Activated CD4-positive, CD25-positive, alpha-beta regulatory T cell treated with anti-CD3 and anti-CD28 coated beads, Interleukin-2, amount 50 U/mL, for 72 hours (primary cell): ENCODE data around the gene MAS1.
"Not testable (repeated sequence)": the region's sequence is repeated elsewhere in the genome, so short reads cannot be mapped to it uniquely, and the experiment has no call there.

Source experiments
- DNase-seq: peaks from one replicate; pipeline ENCODE4 v3.0.0; 2021

Gene MAS1

DNA sequence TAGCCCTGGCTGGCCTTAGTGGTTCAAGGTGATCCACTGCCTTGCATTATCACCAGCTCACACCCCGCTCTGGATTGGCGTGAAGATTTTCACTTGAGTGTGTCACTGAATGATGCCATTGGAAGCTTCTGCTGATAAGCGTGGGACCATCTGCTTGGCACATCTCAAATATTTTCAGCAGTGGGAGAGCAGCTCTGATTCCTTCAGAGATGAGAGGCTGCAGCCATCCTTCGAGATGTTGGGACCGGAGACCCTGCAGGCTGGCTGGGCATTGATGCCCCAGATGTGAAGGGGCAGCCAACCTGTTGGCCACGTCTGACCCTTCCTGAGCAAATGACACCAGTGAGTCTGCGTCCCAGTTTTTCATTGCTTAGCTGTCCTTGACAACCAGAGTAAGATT is at the start of gene MAS1:
TSS of gene MAS1 (plus strand) at position 197 of the 400 bp plus-strand sequence. CDS start 15,968 bp downstream, outside the sequence.
- no peak for DNase-seq

DNA sequence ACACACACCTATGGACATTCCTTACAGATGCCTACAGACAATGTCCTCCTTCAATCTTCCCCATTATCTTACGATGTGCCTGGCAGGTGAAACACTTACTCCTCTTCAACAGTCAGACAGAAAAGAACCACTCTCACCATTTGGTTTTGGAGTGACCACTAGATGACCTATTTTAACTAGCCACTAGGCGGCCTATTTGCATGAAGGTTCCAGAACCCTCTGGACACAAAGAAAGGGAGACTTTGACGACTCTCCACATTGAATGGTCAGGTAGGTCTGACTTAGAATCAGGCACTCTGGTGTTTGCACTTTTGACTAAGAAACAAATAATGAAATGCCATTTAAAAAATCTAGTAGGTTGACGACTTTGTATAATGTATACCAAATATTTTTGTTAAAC is 48.8 kb upstream of the MAS1 start:
- no peak for DNase-seq

DNA sequence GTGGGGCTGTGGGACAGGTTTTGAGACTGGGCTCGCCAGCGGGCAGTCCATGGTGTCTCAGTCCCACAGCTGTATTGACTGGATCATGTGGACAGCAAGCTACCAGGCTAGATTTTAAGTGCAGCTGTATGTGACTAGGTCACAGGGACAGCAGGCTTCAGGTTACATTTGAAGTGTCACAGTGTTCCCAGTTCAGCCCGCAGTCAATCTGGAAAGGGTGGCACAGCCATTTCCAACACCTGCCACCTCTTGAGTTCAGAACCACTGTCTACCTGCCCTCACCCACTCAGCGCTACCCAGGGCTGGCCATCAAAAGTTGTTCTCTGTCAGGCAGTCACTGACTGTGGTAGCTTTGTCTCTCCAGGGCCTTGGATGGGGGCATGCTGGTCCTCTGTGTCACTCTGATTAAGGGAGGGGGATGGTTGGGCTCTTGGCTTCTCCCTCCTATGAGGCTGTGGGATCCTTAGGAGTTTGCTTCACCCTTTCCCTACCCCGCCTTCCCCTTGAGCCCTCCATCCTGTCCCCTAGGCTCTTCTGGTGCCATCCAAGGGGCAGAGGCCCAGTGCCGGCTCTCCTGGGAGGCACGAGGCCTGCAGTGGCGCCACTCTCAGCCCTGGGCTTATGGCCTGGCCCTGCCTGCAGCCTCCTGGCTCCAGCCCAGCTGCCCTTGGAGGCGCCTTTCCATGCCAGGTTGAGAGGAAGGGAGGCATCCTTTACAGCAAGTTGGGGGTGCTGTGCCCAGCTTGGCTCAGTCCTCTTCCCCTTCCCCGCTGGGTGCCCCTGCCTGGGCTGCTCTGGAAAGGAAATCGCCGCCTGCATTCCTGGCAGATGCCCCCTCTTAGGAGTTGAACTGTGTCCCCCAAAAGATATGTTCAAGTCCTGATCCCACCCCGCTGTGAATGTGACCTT is 45.8 kb upstream of the MAS1 start:
- DNase-seq, result no peak

DNA sequence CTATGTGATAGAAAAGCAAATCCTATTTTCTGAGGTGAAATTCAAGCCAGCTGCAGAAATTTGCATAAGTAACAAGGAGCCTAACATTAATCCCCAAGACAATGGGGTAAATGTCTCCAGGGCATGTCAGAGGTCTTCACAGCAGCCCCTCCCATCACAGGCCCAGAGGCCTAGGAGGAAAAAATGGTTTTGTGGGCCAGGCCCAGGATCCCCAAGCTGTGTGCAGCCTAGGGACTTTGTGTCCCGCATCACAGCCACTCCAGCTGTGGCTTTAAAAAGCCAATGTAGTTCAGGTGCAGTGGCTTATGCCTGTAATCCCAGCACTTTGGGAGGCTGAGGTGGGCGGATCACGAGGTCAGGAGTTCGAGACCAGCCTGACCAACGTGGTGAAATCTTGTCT is 42.2 kb upstream of the MAS1 start:
- DNase-seq, result not testable (repeated sequence)

DNA sequence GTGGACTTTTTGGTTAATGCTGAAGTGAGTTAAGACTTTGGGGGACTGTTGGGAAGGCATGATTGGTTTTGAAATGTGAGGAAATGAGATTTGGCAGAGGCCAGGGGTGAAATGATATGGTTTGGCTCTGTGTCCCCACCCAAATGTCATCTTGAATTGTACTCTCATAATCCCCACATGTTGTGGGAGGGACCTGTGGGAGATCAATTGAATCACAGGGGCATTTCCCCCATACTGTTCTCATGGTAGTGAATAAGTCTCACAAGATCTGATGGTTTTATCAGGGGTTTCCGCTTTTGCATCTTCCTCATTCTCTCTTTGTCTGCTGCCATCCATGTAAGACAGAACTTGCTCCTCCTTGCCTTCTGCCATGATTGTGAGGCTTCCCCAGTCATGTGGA is 40.9 kb upstream of the MAS1 start:
- not testable (repeated sequence) for DNase-seq

DNA sequence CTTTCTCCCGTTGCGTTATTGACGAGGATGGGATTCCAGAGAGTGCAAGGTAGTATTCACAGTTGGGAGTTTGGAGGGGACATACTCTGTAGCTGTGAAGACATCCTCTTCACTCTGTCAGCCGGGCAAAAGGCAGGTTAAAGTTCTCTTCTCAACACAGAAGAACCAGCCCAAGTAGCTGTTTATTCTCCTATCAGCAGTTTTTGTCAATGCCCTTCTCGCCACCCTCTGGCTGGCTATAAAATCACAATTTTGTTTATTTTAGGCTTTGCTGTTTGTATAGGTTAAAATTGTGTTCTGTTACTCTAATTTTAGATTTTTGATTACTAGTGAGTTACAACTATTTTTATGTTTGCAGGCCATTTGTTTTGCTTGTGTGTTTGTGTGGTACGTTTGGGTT is 37.9 kb upstream of the MAS1 start:
- DNase-seq, result no peak

DNA sequence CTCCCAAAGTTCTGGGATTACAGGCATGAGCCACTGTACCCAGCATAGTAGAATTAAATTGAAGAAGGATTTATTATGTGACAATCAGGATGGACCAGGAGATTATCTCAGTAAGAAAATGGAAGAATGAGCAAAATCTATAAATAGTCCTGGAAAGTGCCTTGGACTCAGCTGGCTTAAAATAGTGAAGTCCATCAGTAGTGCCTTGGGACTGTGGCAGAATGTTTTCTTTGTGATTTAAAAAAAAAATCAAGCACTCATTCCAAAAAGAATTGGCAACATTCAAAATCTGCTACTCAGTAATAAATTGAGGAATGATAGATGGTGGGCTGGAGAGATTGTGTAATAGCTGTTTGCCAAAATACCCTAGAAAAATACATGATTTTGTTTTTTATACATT is 37.0 kb upstream of the MAS1 start:
- no peak for DNase-seq

DNA sequence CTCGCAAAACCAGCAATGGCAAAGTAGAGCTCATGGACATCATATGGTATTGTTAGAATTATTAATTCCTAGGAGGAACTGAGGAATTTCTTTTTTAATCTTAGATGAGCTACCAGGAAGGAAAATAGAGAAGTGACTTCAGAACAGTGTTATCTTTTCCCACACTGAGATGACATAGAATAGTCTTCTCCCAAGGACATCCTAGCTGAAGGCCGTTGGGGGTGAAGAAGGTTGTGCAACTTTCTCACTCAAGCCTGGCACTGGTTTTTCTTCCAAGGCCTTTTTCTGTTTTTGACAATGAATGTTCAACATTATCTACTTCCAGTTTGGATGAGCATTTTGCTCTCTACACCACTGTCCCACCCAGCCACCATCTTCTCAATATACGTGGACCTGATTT is 35.8 kb upstream of the MAS1 start:
- DNase-seq, result no peak

DNA sequence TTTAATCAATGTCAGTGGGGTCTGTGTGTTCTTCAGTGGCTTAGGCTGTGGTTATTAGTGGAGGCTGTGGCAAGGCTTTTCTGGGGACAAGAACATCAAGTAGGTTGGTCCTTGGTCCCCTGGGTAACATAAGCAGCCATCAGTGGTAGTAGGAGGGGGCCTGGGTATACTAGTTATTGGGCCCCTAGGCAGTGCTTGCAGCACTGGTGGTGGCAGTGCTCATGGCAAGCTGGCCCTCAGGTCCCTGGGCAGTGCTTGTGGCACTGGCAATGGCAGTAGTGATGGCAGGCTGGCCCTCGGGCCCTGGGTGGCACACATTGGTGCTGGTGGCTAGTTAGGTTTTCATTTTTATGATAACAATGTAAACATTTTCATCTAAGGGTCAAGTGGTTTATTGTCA is 32.5 kb upstream of the MAS1 start:
- no peak for DNase-seq

DNA sequence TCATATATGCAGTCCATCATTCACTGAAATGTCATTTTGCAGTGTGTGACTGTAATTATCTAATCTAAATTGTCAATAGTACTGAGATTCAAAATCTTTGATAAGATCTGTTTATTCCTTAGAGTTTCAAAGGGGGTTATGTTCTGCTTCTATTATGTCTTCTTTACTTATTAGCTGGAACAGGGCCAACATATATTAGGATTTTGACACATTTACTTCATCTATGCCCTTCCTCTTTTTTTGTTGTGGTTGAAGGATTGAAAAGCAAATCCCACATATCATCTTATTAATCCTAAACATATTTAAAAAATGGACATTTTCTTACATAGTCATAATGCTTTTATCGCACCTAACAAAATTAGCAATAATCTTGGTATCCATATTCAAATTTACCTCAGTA is 30.3 kb upstream of the MAS1 start:
- DNase-seq, result no peak

DNA sequence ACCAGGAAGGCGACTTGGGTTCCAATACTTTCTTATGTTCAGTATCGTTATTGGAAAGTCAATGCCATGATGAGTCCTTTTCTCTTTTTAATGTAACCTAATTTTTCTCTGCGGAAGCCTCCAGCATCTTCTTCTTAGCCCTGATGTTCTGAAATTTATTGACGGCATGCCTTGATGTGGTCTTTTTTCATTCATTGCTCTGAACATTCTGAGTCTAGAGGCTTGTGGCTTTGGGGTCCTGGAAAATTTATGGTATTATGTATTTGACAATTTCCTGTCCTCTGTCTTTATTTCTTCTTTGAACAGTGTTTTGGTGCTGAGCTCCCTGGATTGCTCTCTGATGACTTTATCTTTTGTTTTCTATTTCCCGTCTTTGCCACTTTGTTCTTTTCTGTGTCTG is 28.7 kb upstream of the MAS1 start:
- no peak for DNase-seq

DNA sequence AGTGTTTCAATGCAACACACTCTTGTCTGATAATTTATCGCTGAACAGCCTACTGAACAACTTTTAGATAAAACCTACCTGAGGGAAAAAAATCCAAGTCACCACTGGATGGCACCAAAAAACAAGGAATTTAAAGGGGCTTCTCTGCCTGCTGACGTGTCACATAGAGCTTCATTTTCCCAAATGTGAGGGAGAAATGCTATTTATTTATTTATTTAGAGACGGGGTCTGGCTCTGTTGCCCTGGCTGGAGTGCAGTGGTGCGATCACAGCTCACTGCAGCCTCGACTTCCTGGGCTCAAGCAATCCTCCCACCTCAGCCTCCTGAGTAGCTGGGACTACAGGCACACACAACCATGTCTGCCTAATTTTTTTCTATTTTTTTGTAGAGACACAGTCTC is 27.4 kb upstream of the MAS1 start:
- DNase-seq, result not testable (repeated sequence)

DNA sequence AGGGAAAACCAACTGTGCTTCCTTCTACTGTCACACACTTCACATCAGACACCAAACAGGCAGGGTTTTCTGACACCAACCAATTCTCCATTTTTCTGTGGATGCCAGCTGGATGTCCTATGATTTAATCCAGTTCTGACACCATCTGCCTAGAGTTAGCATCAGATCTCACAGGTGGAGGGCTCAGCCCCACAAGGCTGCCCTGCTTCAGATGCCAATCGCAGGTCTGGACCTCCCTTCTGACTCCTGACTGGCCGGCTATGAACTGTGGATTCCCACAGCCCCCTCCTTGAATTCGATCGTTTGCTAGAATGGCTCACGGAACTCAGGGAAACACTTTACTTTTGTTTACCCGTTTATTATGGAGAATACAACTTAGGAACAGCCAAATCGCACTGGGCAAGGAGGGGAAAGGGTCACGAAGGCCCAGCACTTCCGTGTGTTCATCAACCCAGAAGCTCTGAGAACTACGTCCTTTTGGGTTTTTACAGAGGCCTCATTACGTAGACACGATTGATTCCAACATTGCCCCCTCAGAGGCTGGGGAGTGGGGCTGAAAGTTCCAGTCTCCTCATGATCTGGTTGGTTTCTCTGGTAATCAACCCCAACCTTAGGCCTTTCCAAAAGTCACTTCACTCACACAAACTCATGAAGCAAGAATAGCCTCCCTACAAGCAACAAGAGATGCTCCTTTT is 25.4 kb upstream of the MAS1 start:
- no peak for DNase-seq

DNA sequence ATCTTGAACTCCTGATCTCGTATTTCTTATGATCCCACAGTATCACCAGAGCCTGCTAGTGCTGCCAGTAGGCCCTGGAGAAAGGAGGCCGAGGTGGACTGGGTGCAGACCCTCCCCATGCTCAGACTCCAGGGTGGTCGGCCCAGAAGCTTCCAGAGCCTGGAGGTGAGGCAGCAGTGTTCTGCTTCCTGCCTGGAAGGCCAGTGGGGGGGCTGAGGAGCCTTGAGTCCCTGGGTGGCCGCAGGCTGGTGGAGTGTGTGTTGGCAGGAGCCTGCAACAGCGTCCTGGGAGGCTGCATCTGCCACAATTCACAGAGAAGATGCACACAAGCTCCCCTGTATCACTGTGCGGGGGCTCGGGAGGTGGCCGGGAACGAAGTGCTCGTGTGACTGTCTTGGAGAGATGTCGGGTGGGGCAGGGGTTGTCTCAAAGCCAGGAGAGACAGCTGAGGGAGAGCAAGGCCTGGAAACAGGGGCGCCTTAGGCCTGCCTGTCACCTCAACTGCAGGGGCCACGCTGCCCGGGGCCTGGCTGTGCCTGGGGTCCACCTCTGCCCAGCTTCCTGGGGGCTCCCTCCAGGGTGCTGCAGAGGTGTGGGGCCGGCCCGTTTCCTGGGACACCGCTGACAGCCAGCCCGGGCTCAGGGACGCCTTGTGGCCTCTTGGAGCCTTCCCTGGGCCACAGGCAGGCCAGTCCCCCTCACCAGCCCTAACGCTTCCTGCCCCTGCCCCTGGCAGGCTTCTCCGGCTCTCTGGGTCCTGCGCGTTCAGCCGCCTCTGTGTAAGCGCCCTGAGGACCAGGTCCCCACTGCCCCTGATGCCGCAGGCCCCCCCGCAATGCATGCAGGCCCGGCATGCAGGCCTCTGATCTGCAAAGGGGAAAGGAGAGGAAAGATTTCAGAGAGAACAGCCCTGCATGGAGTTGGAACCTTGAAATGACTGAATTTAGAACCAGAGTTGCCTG is 24.2 kb upstream of the MAS1 start:
- DNase-seq, result no peak

DNA sequence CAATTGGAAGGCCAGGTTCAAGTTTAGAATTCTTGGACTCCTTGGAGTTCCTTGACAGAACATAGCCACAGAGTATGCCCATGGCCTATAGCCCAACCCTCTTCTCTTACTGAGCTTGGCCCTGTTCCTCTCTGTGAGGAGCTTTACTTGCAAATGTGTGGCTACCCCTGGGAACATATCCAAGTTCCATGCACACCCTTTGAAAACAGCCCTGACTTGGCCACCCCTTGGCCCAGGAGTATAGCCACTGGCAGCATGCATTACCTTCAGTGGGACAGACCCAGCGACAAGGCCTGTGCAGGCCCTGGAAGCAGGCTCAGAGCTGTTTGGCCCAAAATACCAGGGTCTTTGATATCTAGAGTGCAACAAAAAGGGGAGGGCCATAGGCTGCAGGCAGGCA is 19.5 kb upstream of the MAS1 start:
- no peak for DNase-seq

DNA sequence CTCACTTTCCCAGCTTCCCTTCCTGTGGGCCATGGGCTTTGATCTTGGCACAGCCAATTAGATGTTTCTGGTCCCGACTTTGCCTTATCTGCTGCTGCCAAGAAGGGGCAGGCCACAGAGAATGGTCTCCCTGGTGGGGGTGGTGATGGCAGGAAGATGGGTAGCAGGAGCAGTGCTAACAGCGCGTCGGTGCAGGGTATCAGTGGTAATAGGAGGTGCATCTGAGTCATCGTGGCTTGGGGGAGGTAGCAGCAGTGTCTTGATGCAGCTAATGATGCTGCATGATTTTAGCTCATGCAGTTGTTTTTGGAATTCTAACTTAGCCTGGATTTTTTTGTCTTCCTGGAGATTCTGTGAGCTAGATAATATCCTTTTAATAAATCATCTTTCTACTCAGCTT is 18.9 kb upstream of the MAS1 start:
- no peak for DNase-seq

DNA sequence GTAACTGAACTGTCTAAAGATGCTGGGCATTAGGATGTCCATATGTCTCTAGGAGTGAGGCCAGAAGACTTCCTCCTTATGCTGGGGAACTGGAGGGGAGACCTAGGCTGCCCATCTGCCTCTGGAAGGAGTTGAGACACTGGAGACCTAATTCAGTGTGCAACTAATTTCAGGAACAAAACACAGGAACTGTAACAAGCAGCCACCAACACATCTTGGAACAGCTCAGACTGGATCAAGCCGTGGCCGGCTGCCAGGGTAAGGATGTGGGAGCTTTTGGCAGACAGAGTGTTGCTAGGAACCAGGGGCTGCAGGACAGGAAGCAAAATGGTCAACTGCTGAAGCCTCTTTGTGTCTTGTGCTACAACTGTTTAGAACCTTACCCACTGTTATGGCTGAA is 16.4 kb upstream of the MAS1 start:
- DNase-seq, result no peak

DNA sequence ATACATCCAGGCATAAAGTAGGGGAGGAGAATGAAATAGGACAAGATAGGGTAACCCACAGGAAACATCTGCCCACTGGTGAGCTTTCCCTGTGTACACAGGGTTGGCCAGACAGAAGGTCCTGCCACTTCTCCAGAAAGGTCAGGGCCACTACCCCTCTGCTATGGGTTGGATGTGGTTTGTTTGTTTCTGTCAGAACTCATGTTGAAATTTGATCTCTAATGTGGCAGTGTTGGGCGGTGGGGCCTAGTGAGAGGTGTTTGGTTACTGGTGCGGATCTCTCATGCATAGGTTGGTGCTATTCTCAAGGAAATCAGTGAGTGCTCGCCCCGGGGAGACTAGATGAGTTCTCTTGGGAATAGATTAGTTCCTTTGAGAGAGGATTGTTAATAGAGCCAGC is 15.6 kb upstream of the MAS1 start:
- DNase-seq, result no peak

DNA sequence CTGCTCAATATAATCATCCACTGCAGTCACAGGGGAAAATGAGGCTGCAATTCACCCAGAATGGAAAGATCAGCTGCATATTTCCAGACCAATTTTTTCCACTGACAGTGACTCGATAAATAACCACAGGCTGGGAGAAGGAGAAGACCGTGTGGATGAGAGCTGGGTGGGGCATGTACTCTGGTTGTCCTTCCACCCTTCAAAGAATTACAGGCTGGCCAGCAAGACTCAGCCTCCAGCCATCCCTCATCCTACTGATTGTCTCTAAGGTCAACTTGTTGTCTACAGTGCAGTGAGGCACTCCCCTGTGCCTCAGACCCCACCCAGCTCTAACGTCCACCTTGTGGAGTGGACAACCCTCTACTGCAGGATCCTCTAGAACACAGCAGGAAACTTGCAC is 14.5 kb upstream of the MAS1 start:
- DNase-seq, result no peak

DNA sequence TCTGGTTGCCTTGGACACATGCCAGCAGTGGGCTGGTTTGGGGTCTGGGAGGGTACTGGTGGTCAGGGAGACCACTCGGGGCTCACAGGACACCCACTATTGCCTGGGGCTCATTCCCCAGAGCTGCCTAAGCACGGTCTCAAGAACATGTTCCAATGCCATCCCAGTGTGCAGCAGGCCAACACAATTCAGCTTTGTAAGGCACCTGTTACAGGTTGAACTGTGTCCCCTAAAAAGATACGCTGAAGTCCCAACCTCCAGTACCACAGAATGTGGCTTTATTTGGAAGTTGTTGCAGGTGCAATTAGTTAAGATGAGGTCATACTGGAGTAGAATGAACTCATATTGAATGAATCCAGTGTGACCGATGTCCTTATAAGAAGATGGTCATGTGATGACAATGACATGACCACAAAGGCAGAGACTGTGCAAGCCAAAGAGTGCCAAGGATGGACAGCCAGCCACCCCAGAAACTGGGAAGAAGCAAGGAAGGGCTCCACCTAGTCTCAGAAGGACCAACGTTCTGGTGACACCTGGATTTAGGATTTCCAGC is 13.5 kb upstream of the MAS1 start:
- DNase-seq, result no peak

DNA sequence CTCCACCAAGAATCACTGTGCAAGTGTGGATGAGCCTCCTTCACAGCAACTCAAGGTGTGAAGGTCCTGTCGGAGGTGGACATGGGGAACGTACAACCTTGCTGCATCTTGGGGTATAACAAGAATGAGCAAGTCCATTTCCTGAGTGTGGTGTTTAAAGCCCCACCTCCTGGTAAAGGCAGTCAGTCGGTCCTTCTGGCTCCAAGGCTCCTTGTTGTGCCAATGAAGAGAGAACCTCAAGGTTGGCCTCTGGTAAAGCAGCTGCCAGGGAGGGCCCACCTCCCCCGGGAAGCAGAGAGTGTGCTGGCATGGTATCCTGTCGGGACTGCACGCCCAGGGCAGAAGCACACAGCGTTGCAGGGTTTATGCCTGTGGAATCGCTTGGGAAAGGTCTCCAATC is 12.4 kb upstream of the MAS1 start:
- DNase-seq, result no peak

DNA sequence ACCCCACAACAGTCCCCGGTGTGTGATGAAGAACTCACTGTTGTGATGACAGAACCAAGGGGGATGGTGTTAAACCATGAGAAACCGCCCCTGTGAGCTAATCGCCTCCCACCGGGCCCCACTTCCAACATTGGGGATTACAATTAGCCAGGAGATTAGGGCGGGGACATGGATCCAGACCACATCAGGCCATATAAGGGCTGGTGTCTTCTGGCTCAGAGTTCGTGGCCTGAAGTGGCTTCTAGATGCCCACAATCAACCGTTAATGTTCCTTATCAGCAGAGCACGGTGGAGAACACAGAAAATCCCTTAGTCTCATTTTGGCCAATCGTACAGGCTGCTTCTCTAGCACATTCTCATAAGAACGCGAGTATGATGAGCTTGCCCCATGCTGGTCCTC is 10.9 kb upstream of the MAS1 start:
- no peak for DNase-seq

DNA sequence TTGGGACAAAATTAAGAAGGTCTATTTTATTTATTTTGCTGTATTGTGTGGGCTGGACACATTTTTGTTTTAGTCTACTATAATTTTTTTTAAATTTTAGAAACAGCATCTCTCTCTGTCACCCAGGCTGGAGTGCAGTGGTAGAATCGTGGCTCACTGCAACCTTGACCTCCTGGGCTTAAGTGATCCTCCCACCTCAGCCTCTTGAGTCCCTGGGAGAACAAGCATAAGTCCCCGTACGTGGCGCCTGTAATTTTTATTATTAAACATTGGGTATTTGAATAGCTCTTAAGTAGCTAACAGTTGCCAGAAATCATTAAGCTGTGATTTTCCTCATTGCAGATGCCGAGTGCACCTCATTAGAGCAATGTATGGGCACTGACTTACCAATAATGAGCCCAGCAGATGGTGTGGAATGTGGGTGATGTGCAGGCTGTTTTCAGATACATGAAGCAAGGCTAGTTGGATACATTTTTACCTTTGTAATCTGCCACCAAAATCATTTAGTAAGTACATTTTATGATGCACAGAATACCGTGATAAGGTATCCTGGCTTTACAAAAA is 10.3 kb upstream of the MAS1 start:
- no peak for DNase-seq
